Measurements from ENCODE around the gene SMIM31. TPM values are rescaled to one million over a fixed set of nuclear protein-coding genes. Genes with fewer than 3 reads are reported as not detected.

Gene SMIM31
- total RNA-seq, 1 donor from 2014 or later, result not detected

Other genes with a start within 250 kb of the SMIM31 start
- not detected for gene APELA, start 123.0 kb downstream of the SMIM31 start, total RNA-seq
- gene TRIM61, start 223.5 kb downstream of the SMIM31 start, total RNA-seq, result 1.2 TPM